Mucosa of descending colon (tissue), 3 donors: Measurements from ENCODE around the gene TASOR2. TPM values are rescaled to one million over a fixed set of nuclear protein-coding genes. Genes with fewer than 3 reads are reported as not detected.

ENCODE experiments used
- ATAC-seq: fragments of 200-7000 bp; cut with Tn5 transposase; one replicate; pipeline ENCODE4 v1.9.1; 2020; ENCODE audit warnings: mild to moderate bottlenecking, moderate library complexity
- DNase-seq, 3 donors: peaks; one replicate each; pipeline ENCODE4 v3.0.0-alpha.2; 2020
- H3K36me3 ChIP-seq: fragments of 200-600 bp; one replicate; pipeline ENCODE4 v1.8.0; 2021; ENCODE audit warnings: low read depth, mild to moderate bottlenecking
- H3K4me1 ChIP-seq: fragments of 200-600 bp; one replicate; pipeline ENCODE4 v1.8.0; 2021; ENCODE audit warnings: low read depth, mild to moderate bottlenecking
- H3K4me3 ChIP-seq: fragments of 200-600 bp; one replicate; pipeline ENCODE4 v1.8.0; 2021; ENCODE audit warnings: mild to moderate bottlenecking
- H3K9me3 ChIP-seq: fragments of 200-600 bp; one replicate; pipeline ENCODE4 v1.8.0; 2021; ENCODE audit warnings: mild to moderate bottlenecking
- CTCF ChIP-seq: fragments of 200-600 bp; IDR thresholded peaks from one replicate; pipeline ENCODE4 v1.8.0; 2022; ENCODE audit warnings: antibody characterized with exemption, mild to moderate bottlenecking
- intact Hi-C, 2 donors: fragments of 100-400 bp; cut with DNase I in 1 of 2; cut with micrococcal nuclease in 1 of 2; formaldehyde crosslinking; loops; one replicate each; pipeline versions ENCODE4 v1.11.0 to v1.11.1; 2022; cut with DNase I, micrococcal nuclease
- total RNA-seq, 3 donors: library from RNA; stranded (reverse); fragmentation: NEBNext Ultra II Directional in 2 of 3; extraction: Animal tissue kit (Norgen Biotek cat#: 25700) in 2 of 3; gene quantifications; one replicate each; pipeline versions ENCODE4 v1.2.1 to v1.2.4, GENCODE V29; 2021 to 2023
- donor health status: DM: no; HTN: no; CAD: no; lungs with moderate emphysema.
- donor health status: DM: no; HTN: no; CAD: no.
- donor health status: DM: no; HTN: yes; CAD: no.

TASOR2 gene
- total RNA-seq, 3 donors from 2014 or later = 46.4 to 63.2 (median 58.4) TPM

- no peak for DNase-seq
- TF ChIP-seq CTCF = no peak
- intact Hi-C loops = no loop called here
- Histone ChIP-seq H3K36me3 (no peaks in the 10 kb centered on the region), H3K4me3 (no peak overlapping the region), H3K4me1 (peaks cover 9% of the 10 kb centered on the region), H3K9me3 (peaks cover 4% of the 10 kb centered on the region)
- ATAC-seq = no peak
Measured at GRCh38 chr10:5670662-5671375, 13.8 kb upstream of the TASOR2 start.

GRCh38 chr10:5678397-5679036, 6.1 kb upstream of the TASOR2 start:
- ATAC-seq (no peak), DNase-seq (no peak)
- intact Hi-C loops = no loop called here
- H3K9me3 ChIP-seq = peaks cover 4% of the 10 kb centered on the region
- H3K4me3 ChIP-seq = no peak overlapping the region
- TF ChIP-seq CTCF = no peak
- no peaks in the 10 kb centered on the region for H3K36me3 ChIP-seq
- H3K4me1 ChIP-seq = no peaks in the 10 kb centered on the region

- no peak overlapping the region for H3K4me3 ChIP-seq
- peaks cover 4% of the 10 kb centered on the region for H3K9me3 ChIP-seq
- no peaks in the 10 kb centered on the region for H3K4me1 ChIP-seq
- intact Hi-C loops = no loop called here
- ATAC-seq (no peak), DNase-seq (no peak)
- no peak for TF ChIP-seq CTCF
- H3K36me3 ChIP-seq = no peaks in the 10 kb centered on the region
Measured at GRCh38 chr10:5679037-5679435, 5.6 kb upstream of the TASOR2 start.

- intact Hi-C loops = no loop called here
- no peaks in the 10 kb centered on the region for H3K4me1 ChIP-seq
- no peak for TF ChIP-seq CTCF
- ATAC-seq = no peak
- H3K36me3 ChIP-seq = no peaks in the 10 kb centered on the region
- H3K9me3 ChIP-seq = no peaks in the 10 kb centered on the region
- no peak overlapping the region for H3K4me3 ChIP-seq
- no peak for DNase-seq
Measured at GRCh38 chr10:5679606-5680005, 5.0 kb upstream of the TASOR2 start.

GRCh38 chr10:5681930-5682329, 2.7 kb upstream of the TASOR2 start:
- H3K9me3 ChIP-seq = no peaks in the 10 kb centered on the region
- no peak for ATAC-seq
- intact Hi-C loops = no loop called here
- H3K36me3 ChIP-seq = no peaks in the 10 kb centered on the region
- TF ChIP-seq CTCF = no peak
- DNase-seq = no peak
- H3K4me1 ChIP-seq = peaks cover 7% of the 10 kb centered on the region
- H3K4me3 ChIP-seq = no peak overlapping the region
